Measurements from ENCODE around the gene PTPRN2. TPM values are rescaled to one million over a fixed set of nuclear protein-coding genes. Genes with fewer than 3 reads are reported as not detected.

The PTPRN2 gene
- total RNA-seq, 1 donor from 2014 or later, result 7.8 TPM

DNA sequence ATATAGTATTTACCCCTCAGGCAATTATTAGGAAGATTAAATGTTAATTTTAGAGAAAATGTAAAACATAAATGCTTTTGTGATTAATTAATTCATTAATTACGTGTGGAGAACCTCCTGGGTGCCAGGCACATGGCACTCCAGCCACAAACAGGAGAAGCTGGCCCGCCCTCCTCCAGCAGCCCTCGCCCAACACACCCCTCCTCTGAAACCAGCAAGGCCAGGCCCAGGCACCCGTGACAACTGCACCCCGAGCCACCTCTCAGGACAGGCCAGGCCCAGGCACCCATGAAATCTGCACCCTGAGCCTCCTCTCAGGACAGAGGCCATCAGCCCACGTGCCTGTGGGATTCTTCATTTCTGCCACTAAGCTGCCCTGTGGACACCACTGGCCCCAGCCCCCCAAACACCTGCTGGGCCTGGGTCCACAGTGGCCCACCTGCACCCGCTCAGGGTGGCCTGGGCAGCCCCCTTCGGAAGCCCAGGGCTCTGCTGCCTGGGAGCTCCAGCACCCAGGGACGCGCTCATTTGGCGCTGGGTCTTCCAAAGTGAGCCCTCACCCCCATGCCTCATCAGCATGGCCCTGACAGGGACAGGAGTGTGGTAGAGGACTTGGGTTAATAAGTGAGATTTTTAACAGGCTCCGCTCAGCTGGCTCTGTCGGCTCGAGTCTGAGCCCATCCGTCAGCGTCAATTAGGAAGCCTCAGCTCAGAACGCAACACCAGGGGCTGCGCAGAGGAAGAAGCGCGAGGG, 768.7 kb downstream of the PTPRN2 start:
- DNase-seq (ENCODE audit: low spot score), result no peak

DNA sequence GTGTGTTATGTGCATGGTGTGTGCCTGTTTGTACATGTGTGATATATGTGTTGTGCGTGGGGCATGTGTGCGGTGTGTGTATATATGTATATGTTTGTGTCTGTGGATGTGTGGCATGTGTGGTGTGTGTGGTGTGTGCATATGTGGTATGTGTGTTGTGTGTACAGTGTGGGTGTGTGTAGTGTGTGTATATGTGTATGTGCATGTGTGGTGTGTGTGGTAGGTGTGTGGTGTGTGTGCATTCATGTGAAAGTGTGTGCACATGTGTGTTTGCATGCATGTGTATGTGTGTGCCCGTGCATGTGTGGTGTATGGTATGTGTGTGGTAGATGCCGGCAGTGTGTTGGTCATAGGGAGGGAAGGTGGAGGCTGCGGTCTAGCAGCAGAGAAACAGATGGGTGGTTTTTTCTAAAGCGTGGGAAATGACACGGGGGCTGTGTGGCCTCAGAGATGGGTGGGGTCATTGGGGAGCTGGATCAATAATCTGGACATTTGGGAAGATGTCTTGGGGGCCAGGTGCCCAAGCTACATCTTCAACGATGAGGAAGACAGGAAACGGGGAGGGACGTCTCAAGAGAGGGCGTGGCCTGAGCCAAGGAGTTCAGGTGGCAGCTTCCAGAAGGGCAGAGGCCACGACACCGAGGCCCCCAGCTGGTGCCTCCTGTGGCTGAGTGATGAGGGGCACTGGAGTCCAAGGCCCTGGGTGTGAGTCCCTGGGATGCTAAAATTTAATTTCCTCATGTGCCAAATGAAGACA, 769.5 kb downstream of the PTPRN2 start:
- no peak for DNase-seq (ENCODE audit: low spot score)

DNA sequence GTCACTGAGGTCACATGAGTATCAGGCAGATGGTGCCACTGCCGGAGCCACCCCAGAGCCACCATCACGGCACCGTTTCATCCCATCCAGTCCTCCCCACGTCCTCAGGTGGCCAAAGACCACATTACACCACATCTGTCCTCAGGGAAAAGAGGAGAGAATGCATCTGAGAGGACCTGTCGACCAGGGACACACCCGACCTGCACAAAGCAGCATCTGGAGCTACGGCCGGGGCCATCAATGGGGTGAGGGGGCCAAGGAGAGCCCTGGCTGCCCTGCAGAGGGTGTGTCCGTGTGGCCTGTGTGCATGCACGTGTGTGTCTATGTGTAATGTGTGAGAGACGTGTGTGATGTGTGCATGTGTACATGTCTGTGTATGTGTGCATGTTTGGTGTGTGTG, 770.2 kb downstream of the PTPRN2 start:
- no peak for DNase-seq (ENCODE audit: low spot score)

DNA sequence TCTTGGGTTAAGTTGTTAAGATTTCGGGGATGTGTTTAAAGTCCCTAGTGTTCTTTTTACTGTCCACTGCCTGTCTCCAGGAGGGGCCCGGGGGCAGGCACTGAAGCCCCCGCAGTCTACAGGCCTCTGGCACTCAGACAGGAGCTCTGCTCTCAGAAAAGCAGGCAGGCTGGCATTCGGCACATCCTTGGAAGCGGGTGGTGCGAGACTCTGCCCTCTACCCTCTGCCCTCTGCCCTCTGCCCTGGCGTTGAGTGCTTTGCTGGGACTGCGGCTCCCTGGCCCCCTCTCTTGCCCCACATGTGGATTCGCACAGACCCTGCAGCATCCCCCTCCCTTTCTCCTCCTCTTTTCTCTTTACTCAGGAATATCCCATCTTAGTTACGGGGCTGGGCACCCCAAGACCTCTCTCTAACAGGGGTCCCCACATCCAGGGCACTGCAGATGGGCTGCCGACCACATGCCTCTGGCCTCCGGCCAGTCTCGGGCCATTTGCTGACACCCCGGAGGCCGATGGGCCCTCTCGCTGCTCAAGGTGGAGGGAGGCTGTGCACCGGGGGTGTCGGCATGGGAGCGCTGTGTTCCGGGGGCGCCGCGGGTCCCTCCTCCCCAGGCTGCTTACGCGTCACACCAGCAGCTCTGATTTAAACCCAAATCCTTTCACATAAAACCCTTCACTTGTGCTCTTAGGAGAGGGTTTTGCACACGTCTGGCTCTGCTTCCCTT, 770.9 kb downstream of the PTPRN2 start:
- DNase-seq (ENCODE audit: low spot score), result no peak

DNA sequence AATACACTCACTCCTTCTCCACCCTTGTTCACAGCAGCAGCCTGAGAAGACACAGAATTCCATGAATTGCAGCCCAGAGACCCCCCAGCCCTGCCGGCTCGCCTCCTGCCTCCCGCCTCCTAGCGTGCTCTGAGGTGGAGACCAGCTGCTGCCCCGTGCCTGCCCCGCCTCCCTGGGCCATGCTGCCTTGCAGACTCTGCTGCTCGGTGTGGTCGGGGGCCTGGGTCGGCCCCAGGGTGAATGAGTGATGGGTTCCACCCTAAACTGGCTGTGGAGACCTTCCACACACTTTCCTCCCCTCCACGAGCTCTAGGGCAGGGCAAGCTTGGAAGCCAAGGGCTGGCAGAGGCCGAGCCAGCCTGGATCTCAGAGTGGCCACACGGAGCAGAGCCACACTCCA, 771.5 kb downstream of the PTPRN2 start:
- DNase-seq (ENCODE audit: low spot score), result no peak

DNA sequence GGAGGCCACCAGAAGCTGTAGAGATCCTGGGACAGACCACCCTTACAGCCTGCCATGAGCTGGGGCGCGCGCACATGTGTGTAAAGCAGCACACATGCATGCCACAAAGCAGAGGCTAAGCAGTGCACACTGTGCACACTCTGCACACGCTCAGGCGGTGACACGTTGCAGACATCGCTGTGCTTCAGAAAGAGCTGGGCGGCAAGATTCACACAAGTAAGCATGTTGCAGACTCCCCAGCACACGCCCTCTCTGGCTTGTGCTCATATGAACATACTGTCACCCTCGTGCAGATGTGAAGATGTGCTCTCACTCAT, 772.0 kb downstream of the PTPRN2 start:
- no peak for DNase-seq (ENCODE audit: low spot score)

DNA sequence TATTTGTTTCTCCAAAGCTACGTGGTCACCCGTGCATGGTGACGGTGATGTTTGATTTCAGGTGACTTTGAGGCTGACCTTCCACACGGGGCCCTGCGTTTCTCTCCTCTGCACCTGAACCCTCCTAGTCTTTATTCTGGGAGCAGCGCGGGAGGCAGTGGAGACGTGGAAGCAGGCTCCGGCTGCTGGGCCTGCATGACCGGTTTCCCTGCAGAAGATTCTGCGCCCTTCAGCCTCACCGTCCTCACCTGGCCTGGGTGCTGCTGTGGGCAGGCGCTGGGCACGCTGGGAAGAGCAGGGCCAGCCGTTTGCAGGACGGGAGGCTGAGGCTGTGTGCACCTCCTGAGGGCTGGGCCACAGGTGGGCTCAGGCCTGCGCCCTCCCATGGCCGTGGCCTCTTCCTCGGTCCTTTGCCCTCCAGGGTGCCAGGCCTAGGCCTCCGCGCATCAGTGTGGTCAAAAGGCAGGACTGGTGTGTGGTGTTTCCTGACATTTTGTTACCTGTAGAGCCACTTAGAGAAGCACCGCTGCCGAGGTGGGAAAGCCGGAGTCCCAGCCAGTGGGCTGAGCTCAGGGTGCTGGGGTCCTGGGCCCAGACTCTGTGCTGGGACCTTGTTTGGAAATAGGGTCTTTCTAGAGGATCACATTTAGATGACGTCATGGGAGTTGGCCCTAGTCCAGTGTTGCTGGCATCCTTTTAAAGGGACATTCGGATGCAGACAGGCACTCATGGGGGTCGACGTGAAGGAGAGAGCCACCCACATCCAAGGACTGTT, 772.5 kb downstream of the PTPRN2 start:
- no peak for DNase-seq (ENCODE audit: low spot score)

DNA sequence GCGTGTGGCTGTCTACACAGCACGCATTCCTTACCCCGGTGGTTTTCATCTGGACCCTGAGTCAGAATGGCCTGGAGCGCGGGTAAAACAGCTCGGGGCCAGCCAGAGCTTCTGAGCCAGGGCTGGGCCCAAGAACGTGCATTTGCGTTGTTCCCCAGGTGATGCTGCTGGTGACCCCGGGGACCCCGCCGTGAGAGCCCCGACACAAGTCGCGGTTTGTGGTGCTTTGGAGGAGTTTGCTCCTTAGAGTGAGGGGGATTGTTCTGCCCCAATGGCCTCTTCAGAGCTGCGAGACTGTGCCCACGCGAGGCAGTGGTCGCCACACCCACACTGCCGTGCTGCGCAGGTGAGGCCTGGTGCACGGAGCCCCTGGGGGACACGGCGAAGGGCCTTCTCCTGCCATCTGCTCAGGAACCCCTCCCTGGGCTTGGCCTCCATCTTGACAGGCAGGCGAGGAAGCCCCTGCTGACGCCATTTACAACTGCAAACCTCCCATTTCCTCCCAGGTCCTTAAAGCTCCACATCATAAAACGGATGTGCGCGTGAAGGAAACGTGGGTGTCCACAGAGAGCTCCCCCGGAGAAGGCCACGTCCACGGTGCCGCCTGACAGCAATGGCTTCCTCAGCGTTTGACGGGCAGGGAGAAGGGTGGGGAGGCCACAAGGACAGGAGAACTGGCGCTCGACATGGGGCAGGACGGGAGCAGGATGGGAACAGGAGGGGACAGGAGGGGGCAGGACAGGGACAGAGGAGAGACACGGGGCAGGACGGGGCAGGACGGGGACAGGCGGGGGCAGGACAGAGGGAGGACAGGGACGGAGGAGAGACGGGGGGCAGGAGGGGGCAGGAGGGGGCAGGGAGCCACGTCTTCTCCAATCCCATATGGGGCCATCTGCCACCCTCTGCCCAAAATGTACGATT, 773.6 kb downstream of the PTPRN2 start:
- no peak for DNase-seq (ENCODE audit: low spot score)

DNA sequence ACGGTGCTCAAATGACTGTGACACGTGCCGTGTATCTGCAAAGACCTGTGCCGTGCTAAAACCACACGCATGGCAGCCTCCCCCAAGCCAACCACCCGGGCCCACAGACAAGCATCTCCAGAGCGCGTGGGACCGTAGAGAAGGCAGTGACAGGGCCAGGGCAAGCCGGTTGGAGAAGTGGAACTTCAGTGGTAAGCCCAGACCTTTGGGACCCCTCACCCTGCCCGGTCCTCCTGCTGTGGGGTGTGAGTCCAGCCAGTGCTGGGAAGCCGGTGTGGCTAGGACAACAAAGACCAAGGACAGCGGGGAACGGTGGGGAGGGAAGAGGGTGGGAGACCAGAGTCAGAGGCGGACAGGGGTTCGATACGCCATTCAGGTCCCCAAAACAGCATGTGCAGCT, 774.6 kb downstream of the PTPRN2 start:
- no peak for DNase-seq (ENCODE audit: low spot score)

DNA sequence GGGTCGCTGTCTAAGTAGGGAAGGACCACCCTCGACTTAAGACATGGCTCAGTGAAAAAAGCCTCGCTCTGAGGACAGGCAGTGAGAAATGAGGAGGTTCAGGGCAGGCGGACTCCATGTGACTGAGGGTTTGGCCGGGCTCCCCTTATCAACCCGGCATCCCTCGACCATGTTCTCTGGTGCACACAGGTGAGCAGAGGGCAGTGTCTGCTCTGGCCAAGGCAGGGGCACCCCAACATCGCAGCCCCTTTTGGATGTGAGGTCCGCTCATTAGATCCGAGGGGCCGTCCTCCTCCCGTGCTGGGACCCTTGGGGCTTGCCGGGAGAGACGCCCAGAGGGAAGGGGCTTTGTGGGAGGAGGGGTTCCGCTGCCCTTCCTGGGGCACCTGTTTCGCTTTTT, 775.7 kb downstream of the PTPRN2 start:
- DNase-seq (ENCODE audit: low spot score), result no peak

DNA sequence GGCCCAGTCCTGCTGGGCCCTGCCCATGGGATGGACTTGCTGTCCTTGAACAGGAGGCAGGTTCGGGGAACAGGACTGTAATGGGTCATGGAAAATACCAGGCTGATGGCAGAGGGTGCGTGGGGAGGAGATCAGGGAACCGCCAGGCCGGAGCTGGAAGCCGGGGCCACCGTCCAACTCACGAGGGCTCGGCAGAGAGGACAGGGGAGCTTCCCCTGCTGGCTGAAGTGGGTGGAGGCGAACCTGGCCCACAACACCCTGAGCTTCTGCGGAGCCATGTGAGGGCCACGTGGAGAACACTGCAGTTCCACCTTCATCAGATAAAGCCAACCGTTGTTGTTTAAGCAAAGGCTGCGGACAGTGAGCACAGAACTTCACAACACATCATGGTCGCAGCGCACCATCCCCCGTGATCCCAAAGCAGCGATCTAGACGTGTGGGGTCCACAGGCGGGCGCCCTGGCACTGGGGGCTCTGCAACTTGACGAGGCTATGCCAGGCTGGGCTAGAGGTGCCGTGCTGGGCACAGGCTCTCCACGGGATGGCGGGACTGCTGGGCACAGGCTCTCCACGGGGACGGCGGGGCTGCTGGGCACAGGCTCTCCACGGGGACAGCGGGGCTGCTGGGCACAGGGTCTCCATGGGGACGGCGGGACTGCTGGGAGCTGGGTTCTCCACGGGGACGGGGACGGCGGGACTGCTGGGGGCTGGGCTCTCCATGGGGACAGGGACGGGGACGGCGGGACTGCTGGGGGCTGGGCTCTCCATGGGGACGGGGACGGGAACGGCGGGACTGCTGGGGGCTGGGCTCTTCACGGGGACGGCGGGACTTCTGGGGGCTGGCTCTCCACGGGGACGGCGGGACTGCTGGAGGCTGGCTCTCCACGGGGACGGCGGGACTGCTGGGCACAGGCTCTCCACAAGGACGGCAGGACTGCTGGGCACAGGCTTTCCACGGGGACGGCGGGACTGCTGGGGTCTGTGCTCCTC, 777.5 kb downstream of the PTPRN2 start:
- DNase-seq (ENCODE audit: low spot score), result no peak

DNA sequence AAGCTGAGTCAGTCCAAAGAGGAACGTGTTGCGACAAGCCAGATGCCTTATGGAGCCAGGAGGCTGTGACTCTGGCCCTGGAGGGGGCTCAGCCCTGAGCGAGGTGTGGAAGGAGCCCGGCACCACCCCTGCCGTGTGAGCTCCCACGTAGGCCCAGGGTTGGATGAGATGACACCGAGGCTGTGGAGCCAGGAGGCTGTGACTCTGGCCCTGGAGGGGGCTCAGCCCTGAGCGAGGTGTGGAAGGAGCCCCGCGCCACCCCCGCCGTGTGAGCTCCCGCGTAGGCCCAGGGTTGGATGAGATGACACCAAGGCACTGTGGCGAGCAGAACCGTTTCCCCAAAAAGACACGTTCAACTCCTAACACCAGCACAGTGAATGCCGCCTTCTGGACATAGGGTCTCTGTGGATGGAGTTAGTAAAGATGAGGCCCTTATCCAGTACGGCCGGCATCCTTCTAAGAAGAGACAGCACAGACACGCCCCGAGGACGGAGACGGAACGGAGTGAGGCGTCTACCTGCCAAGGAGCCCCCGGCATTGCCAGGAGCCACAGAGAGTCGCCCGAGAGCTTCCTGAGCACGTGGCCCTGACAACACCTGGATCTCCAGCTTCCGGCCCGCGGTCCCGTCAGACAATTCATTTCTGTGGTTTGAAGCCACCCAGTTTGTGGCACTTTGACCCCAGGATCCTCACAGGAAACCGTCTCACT, 778.3 kb downstream of the PTPRN2 start:
- no peak for DNase-seq (ENCODE audit: low spot score)

DNA sequence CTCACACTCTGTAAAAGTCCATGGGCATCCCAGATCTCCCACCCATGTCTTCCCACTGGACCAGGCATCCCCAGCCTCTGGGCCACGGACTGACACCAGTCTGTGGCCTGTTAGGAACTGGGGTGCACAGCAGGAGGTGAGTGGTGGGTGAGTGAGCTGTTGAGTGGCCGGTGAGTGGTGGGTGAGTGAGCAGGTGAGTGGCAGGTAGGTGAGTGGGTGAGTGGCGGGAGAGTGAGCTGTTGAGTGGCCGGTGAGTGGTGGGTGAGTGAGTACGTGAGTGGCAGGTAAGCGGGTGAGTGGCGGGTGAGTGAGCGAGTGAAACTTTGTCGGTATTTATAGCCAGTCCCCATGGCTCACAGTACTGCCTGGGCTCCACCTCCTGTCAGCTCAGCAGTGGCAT, 779.6 kb downstream of the PTPRN2 start:
- DNase-seq (ENCODE audit: low spot score), result no peak

DNA sequence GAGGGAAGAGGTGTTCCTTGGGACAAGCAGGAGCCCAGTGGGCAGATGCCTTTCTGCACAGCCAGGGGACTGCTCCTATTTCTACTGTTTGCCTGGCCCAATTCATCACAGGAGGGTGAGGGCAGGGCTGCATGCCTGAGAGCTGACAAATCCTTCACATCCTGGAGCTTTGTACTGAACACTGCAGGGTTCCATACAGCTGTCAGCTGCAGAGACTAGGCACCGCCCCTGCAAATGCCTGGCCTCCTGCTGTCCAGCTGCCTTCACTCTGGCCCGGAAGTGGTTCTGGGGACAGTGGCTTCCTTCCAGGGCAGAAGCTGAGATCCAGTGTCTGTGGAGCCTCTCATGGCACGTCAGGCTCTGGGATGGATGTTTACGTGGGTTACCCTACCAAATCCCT, 780.1 kb downstream of the PTPRN2 start:
- no peak for DNase-seq (ENCODE audit: low spot score)

DNA sequence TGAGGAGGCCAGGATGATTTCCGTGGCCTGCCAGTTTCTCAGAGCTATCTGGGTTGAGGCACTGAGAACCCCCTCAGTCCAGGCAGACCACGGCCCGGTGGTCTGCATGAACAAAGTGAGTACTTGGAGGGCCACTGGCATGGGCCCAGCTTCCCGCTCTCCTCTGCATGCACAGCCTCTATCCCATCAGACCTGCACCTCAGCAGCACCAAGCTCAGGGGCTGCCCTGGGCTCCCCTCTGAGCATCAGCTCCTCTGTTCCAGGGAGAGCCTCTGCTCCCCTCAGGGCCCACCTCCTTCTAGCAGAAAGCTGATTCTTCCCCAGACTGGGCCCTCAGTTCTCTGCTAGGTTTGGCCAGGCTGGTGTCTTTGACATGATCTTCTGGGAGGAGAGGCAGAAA, 780.9 kb downstream of the PTPRN2 start:
- no peak for DNase-seq (ENCODE audit: low spot score)

DNA sequence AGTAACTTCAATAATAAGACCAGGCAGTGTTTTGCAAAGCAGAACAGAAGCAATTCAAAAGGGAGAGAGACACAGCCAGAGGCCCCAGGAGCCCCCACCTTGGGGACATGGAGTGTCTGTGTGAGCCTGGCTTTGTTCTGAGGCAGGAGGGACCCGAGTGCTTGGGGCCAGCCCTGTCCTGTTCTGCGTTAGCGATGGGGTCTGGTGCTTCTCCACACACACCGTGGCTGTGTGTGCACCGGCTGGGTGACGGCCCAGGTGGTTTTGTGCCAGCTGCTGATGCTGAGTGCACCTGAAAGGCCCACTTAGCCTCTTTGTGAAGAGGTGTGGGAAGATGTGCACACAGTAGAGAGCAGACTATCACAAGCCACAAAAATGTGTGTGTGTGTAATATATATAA, 781.9 kb downstream of the PTPRN2 start:
- no peak for DNase-seq (ENCODE audit: low spot score)

DNA sequence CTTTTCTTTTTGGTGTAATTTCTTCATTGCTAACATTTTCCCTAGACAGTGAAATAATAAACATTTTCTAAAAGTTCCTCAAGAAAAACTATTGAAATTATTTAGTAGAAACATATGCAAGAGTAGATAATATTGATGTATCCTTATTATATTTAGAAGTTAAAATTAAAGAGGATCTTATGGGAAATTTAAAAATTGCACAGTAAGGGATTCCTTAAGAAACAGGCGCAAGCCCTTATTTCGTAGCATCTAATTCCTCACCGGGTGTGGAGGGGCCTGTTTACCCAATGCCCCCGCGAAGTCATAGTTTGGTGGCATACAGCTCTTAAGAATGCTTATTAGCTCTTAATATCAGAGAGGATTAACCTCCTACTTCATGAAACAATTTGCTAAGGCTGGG, 783.7 kb downstream of the PTPRN2 start:
- no peak for DNase-seq (ENCODE audit: low spot score)

DNA sequence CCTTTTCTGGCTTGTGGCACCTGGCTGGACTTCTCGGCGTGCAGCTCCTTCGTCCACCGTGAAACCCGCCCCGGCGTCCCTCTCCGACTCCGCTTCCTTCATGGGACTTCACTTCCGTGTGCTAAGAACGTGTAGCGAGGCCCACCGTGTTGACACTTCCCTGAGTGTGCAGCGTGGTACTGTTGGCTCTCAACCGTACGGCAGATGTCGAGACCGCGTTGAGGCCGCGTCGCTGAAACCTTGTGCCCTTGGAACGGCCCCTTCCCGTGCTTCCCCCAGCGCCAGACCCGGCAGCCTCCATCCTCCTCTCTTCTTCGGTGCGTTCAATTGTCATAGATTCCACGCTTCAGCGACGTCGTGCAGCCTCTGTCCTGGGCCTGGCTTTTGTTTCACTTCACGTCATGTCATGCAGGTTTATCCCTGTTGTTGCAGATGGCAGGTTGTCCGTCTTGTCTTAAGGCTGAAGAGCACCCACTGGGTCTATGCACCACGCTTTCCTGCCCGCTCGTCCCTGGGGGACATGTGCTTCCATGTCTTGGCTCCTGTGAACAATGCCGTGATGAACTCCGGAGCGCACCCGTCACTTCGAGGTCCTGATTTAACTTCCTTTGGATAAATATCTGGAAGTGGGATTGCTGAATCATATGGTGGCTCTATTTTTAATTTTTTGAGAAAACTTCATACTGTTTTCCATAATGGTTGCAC, 785.5 kb downstream of the PTPRN2 start:
- DNase-seq (ENCODE audit: low spot score), result no peak

DNA sequence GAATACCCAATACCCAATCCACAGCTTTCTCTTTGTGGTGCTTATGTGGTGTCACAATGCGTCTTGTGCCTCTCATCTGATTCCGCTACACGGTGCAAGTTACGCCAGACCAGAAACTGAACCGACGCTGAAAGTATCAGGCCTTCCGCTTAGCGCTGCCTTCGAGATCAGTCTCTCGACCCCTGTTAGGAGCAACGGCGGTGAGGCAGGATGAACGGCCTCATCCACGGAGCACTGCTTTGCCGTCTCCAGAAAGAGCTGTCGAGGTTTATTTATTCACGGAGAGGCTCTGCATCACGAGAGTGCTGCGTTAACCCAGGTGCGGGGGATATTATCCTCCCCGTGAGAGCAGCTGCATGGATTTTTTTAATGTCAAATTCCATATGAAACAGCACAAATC, 786.5 kb downstream of the PTPRN2 start:
- DNase-seq (ENCODE audit: low spot score), result no peak
